K562 treated with DMSO at 1 percent for 24 hours (cell line): Measurements from ENCODE around the gene PPIE. TPM values are rescaled to one million over a fixed set of nuclear protein-coding genes. Genes with fewer than 3 reads are reported as not detected.

Experiments
- total RNA-seq: library from RNA; unstranded; fragments of 300-600 nt; gene quantifications from 2 replicates; pipeline ENCODE4 v1.2.3, GENCODE V29; 2022; ENCODE audit warnings: low read depth; ENCODE audit not compliant: insufficient read depth

Gene PPIE
- total RNA-seq: 121 and 122 TPM in 2 replicates

DNA sequence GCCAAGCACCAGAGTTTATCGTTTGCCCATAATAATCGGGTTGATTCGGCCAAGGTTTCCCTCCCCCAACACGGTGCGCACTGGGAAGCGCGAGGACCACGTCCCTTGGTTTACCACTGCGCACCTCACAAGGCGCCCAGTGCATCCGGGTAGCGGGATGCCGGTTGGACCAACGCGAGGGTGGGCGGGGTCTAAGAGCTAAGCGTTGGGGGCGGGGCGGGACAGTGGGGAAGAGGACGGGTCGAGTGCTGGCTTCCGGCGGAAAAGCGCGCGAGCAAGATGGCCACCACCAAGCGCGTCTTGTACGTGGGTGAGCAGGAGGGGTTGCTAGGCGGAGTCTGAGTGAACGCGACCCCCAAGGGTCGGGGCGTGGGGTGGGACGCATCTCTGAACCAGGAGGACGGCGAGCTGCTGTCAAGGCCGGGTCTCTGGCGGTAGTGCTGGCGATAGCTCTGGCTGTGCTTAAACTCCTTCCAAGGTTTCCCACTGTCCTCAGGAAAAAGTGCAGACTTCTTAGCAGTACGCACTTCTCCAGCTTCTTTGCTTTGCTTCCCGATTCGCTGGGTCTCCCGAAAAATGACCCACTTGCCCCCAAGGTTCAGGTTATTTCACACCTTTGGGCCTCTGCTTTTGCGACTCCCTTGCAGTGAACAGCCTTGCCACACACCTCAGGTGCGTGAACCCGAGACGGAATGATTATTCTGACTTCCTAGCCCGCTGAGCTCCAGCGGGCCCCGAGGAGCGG is at the start of gene PPIE:
Gene PPIE, plus strand, starts transcription at position 261 of the 745 bp plus-strand sequence. Its CDS starts 19 bp downstream, at position 280.

DNA sequence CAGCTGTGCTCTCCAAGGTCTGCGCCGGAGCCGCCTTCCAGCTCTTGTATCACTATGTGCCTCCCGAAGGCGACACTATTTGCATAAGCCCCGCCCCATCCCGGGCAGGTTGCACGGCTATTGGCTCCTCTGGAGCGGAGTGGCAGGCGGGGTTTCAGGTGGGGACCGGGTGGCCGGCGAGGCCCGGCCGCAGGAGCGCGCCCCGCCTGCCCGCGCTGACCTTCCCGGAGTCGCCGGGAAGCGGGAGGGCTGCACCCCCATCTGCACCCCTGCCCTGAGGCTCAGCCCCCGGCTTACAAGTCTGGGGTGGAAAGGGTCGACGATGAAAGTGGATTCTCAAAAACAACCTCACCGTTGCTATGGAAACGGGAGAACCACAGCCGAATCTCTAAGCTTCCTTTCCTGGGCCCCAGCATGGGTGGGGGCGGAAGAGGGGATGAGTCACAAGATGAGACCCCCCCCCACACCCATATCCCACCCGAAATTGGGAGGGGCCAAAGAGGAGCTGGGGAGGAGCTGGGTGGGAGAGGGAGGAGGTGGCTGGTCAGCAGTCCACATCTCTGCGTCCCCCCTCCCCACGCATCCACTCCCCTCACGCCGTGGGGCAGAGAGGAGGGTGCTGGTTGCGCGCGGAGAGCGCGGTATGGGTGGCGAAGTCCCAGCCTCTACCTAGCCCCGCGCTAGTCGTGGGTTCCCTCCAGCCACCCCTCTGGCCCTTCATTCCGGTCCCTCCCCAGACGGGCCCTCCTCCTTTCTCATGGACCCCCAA is 47.1 kb upstream of the PPIE start, which contains the start of gene HPCAL4:
Gene HPCAL4, minus strand, starts transcription at position 51 of the 769 bp plus-strand sequence. CDS start 6,830 bp downstream, outside the sequence.

DNA sequence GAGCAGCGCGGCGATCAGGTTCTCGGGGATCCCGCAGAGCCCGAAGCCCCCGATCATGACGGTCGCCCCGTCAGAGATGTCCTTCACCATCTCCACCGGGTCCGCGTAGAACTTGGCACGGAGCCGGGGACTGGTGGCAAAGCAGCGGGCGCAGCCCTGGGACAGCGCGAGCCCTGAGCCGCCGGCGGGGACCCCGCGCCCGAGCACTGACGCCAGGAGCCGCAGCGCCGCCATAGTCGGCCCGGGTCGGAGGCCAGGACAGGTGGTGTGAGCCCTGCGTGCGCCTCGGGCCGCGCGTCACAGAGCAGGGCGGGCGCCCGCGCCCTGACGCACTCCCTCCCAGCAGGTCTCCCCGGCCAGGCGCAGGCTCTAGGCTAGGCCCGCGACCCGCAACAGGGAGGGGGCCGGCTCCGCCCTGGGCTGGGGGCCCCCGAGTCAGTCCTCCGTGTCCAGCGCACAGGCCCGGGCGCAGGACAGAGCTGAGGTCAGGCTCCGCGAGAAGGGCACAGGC is 32.4 kb downstream of the PPIE start, which contains the start of gene OXCT2:
Gene OXCT2, minus strand, starts transcription at position 327 of the 511 bp plus-strand sequence. Its CDS starts 93 bp downstream, at position 234.

DNA sequence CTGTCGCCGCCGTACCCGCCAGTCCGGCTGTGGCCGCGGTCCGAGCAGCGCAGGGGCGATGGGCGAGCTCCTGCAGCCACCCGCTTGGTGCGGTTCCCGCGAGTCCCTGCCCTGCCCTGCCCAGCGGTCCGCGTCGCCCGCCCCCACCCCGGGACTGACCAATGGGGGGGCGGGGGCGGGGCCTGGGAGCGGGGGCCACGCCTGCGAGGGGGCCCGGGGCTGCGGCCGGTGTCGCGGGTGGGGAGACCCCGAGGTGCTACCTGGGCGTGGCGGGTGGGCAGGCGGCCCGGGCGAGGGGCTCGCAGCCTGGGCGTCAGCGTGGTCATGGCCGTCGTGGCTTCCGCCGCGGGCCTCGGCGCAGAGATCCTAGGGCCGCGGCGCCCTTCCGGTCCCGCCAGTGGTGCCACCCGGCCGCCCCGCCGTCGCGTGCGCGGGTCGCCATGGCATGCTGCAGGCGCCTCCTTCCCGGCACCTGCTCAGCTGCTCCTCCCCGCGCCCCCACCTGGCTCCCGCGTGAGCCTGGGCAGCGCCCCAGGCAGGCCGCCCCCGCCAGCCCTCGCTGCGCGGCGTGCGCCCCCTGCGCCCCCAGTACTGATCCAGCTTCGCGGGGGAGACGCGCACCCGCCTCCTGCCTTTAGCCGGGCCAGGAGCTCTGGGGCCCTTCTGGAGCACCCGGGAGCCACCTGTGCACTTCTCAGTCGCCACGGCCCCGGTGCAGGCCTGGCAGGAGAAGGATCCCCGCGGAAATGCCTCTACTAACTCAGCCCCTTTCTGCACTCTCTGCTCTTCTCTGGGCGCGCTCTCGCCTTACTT is 50.3 kb downstream of the PPIE start, which contains the start of gene BMP8B:
Gene BMP8B, minus strand, starts transcription at position 108 of the 813 bp plus-strand sequence. CDS start 380 bp downstream, outside the sequence.

Other genes with a start within 250 kb of the PPIE start
- gene BMP8A, start 247.2 kb upstream of the PPIE start, total RNA-seq: 0.88 and 0.90 TPM in 2 replicates
- gene PABPC4, start 162.1 kb upstream of the PPIE start, total RNA-seq: 137 and 147 TPM in 2 replicates
- gene HEYL, start 99.2 kb upstream of the PPIE start, total RNA-seq: 1.5 and 2.0 TPM in 2 replicates
- gene NT5C1A, start 66.8 kb upstream of the PPIE start, total RNA-seq: 0.29 TPM in 1 of 2 replicates, not detected in the other
- gene HPCAL4, start 47.4 kb upstream of the PPIE start, total RNA-seq: 0.09 and 0.17 TPM in 2 replicates
- gene OXCT2, start 32.5 kb downstream of the PPIE start, total RNA-seq: 1.1 and 2.3 TPM in 2 replicates
- gene BMP8B, start 50.0 kb downstream of the PPIE start, total RNA-seq: 1.7 TPM in 2 replicates
- 24.0 and 30.1 TPM in 2 replicates for gene TRIT1, start 144.6 kb downstream of the PPIE start, total RNA-seq
- gene MYCL, start 163.0 kb downstream of the PPIE start, total RNA-seq: 14.5 and 18.3 TPM in 2 replicates
- gene MFSD2A, start 216.3 kb downstream of the PPIE start, total RNA-seq: not detected in 2 replicates